Prostate gland (tissue), 2 donors: Measurements from ENCODE around the gene TMX3. TPM values are rescaled to one million over a fixed set of nuclear protein-coding genes. Genes with fewer than 3 reads are reported as not detected.

ENCODE experiments used
- DNase-seq: peaks from one replicate; pipeline ENCODE4 v3.0.0-alpha.2; 2019; ENCODE audit warnings: low spot score
- H3K27ac ChIP-seq, 2 donors: fragments of 200-600 bp; sonication (generic); 2 replicates each; pipeline ENCODE4 v1.5.1; 2017 to 2019
- H3K27me3 ChIP-seq: fragments of 200-600 bp; sonication (generic); replicated peaks from 2 replicates; pipeline ENCODE4 v1.5.1; 2019; ENCODE audit not compliant: insufficient read depth
- H3K36me3 ChIP-seq, 2 donors: fragments of 200-600 bp; sonication (generic); 1 replicate in 1 of 2; 2 replicates in 1 of 2; pipeline versions ENCODE4 v1.5.1 to v1.8.1; 2017 to 2019
- H3K4me1 ChIP-seq: fragments of 200-600 bp; sonication (generic); replicated peaks from 2 replicates; pipeline ENCODE4 v1.5.1; 2019
- H3K4me3 ChIP-seq, 2 donors: fragments of 200-600 bp; sonication (generic); 2 replicates each; pipeline ENCODE4 v1.5.1; 2017 to 2019
- H3K9me3 ChIP-seq: fragments of 200-600 bp; sonication (generic); 2 replicates; pipeline ENCODE4 v1.5.1; 2017
- POLR2A ChIP-seq: fragments of 450-650 bp; IDR thresholded peaks from one replicate; pipeline ENCODE4 v1.6.1; 2016; ENCODE audit warnings: antibody characterized with exemption, mild to moderate bottlenecking
- POLR2AphosphoS5 ChIP-seq: sonication (generic); formaldehyde crosslinking; IDR thresholded peaks from one replicate; pipeline ENCODE4 v1.6.1; 2017; ENCODE audit warnings: antibody characterized with exemption
- WGBS: methylation state at CpG from one replicate; pipeline ENCODE4 v1.1.5; 2018; 5-methylcytosine and 5-hydroxymethylcytosine counted together
- intact Hi-C: fragments of 100-400 bp; cut with DNase I; formaldehyde crosslinking; loops from one replicate; pipeline ENCODE4 v1.14.2; 2022
- total RNA-seq, 2 donors: library from RNA; depleted of rRNA; stranded (reverse); fragments of >200 nt; gene quantifications; one replicate each; pipeline ENCODE4 v1.1.0, GENCODE V29; 2016
- TF ChIP-seq, protein P1 (sequence below), 4 experiments: fragments of 200-600 bp in 2 of 4; fragments of 450-650 bp in 2 of 4; sonication (generic) in 2 of 4; IDR thresholded peaks; 1 replicate in 3 of 4; 2 replicates in 1 of 4; pipeline ENCODE4 v1.5.1; 2016 to 2019; ENCODE audit warnings: antibody characterized with exemption in 4 of 4, mild to moderate bottlenecking in 2 of 4, moderate library complexity in 2 of 4

TMX3 gene
- total RNA-seq, 2 donors from 2014 or later, result 32.3 to 37.1 TPM

DNA sequence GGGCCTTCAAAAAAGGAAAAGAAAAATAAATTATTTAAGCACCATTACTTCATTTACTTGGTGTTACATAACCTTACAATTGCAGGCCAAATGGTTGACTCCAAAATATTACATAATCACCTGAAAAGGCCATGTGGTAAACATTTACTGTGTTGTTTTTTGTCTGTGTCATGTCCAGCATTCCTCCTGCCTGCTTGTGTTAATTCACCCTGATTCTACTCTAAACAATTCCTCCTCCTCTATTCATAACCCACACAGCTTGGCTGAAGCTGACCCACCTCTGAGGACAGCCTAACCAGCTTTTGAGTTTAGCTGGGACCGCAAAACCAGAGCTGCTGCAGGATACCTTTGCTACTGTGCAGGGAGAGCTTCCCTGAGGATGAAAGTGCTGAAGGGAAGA, 35.4 kb downstream of the TMX3 start:
- no peaks in the 10 kb centered on the region for H3K4me1 ChIP-seq
- WGBS, result 95% methylated on average over 1 of the region's 1 CpG
- TF ChIP-seq, protein P1, sequence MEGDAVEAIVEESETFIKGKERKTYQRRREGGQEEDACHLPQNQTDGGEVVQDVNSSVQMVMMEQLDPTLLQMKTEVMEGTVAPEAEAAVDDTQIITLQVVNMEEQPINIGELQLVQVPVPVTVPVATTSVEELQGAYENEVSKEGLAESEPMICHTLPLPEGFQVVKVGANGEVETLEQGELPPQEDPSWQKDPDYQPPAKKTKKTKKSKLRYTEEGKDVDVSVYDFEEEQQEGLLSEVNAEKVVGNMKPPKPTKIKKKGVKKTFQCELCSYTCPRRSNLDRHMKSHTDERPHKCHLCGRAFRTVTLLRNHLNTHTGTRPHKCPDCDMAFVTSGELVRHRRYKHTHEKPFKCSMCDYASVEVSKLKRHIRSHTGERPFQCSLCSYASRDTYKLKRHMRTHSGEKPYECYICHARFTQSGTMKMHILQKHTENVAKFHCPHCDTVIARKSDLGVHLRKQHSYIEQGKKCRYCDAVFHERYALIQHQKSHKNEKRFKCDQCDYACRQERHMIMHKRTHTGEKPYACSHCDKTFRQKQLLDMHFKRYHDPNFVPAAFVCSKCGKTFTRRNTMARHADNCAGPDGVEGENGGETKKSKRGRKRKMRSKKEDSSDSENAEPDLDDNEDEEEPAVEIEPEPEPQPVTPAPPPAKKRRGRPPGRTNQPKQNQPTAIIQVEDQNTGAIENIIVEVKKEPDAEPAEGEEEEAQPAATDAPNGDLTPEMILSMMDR (IDR thresholded peaks at IDR 0.05), result no peak
- TF ChIP-seq POLR2AphosphoS5, result no peak
- no peak for TF ChIP-seq POLR2A
- no peaks in the 10 kb centered on the region for H3K36me3 ChIP-seq
- intact Hi-C loops, result no loop called here
- no peaks in the 10 kb centered on the region for H3K27me3 ChIP-seq
- DNase-seq, result no peak
- H3K27ac ChIP-seq, result no peak overlapping the region
- no peak overlapping the region for H3K4me3 ChIP-seq
- no peaks in the 10 kb centered on the region for H3K9me3 ChIP-seq

DNA sequence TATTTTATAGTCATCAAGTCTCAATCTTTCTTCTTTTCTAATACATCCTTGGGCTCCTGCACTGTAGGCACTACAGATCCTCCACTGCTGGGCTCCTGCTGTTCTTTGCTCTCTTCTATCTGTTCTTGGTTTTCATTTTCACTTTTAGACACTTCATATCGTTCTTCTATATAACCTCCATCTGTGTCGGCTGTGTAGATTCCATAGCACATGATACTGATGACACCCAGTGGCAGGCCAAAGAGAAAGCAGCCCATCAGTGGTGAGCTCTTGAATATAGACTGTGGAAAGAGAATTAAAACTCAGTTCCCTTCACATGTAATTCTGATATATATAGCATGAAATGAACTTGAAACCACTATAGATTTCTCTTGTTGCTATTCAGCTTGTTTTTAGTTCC, 38.0 kb downstream of the TMX3 start:
- WGBS, result 74% methylated on average over 2 of the region's 2 CpGs
- Histone ChIP-seq H3K27me3 (no peaks in the 10 kb centered on the region), H3K4me3 (no peak overlapping the region), H3K4me1 (no peaks in the 10 kb centered on the region), H3K9me3 (no peaks in the 10 kb centered on the region), H3K27ac (no peak overlapping the region), H3K36me3 (no peaks in the 10 kb centered on the region)
- DNase-seq, result no peak
- no peak for TF ChIP-seq POLR2A
- TF ChIP-seq, protein P1 (IDR thresholded peaks at IDR 0.05), result no peak
- intact Hi-C loops, result no loop called here

DNA sequence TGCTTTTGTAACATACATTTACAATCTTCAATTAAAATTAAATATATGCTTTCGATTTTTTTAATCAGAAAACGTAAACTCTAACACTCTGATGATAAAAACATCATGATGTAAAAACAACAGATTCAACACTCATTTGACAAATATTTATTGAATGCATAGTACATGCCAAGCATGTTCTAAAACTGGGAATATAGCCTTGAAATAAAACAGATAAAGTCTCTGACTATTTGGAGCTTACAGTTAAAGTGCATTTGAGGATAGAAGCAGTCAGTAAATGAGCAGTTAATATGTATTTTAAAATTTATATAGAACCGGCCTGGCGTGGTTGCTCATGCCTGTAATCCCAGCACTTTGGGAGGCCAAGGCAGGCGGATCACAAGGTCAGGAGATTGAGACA, 47.8 kb downstream of the TMX3 start:
- Histone ChIP-seq H3K9me3 (no peaks in the 10 kb centered on the region), H3K27me3 (no peaks in the 10 kb centered on the region), H3K27ac (no peak overlapping the region), H3K4me3 (no peak overlapping the region), H3K36me3 (no peaks in the 10 kb centered on the region), H3K4me1 (no peaks in the 10 kb centered on the region)
- intact Hi-C loops, result no loop called here
- TF ChIP-seq POLR2A (no peak), POLR2AphosphoS5 (no peak)
- TF ChIP-seq, protein P1 (IDR thresholded peaks at IDR 0.05), result no peak
- WGBS, result 57% methylated on average over 5 of the region's 5 CpGs
- DNase-seq, result no peak

DNA sequence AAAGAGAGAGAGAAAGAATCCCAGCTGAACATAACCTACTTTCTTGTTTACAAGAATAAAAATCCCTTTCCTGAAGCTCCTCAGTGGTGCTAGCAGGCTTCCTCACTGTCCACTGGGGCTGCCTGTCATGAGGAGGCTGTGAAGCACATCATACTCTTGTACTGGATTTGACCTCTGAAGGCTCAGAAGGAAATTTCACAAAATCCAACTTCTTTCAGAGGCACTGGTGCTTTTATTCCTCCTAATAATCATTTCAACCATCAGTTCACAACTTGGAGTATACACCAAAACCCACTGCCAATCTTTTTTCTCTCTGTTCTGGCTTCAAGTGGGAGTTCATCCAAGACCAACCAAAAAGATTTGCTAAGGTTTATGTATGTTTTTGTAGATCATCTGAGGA, 48.5 kb downstream of the TMX3 start:
- no peak for TF ChIP-seq POLR2A
- Histone ChIP-seq H3K36me3 (no peaks in the 10 kb centered on the region), H3K27ac (no peak overlapping the region), H3K9me3 (no peaks in the 10 kb centered on the region), H3K4me3 (no peak overlapping the region), H3K4me1 (no peaks in the 10 kb centered on the region), H3K27me3 (no peaks in the 10 kb centered on the region)
- intact Hi-C loops, result no loop called here
- no peak for DNase-seq

DNA sequence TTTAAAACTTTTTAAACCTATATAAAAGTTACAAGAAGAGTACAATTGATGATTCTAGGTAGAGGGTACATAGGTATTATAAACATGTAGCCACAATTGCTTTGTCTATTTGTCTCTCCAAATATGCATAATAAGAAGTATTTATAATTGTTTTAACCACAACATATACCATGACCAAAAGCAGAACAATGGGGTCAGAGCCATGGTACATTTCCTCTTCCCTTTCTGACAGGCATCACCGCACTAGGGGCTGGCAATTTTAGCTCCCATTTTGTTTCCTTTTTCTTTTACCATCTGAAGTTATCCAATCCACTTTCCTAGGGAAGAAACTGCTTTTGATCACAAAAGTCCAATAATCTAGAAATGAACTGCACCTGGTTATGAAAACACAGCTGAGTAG, 49.3 kb downstream of the TMX3 start:
- no peaks in the 10 kb centered on the region for H3K36me3 ChIP-seq
- no peaks in the 10 kb centered on the region for H3K27me3 ChIP-seq
- H3K27ac ChIP-seq, result no peak overlapping the region
- no peaks in the 10 kb centered on the region for H3K4me1 ChIP-seq
- TF ChIP-seq POLR2AphosphoS5 (no peak), POLR2A (no peak)
- TF ChIP-seq, protein P1 (IDR thresholded peaks at IDR 0.05), result no peak
- no peak for DNase-seq
- intact Hi-C loops, result no loop called here
- no peak overlapping the region for H3K4me3 ChIP-seq
- WGBS, result 86% methylated on average over 1 of the region's 1 CpG
- H3K9me3 ChIP-seq, result no peaks in the 10 kb centered on the region
